ENCODE data around the gene ZNF726. TPM values are rescaled to one million over a fixed set of nuclear protein-coding genes. Genes with fewer than 3 reads are reported as not detected.
"Not testable (repeated sequence)": the region's sequence is repeated elsewhere in the genome, so short reads cannot be mapped to it uniquely, and the experiment has no call there.

Gene ZNF726
- total and polyA plus RNA-seq, 7 donors, result 0.05 to 0.25 (median 0.16) TPM; not detected in 2

DNA sequence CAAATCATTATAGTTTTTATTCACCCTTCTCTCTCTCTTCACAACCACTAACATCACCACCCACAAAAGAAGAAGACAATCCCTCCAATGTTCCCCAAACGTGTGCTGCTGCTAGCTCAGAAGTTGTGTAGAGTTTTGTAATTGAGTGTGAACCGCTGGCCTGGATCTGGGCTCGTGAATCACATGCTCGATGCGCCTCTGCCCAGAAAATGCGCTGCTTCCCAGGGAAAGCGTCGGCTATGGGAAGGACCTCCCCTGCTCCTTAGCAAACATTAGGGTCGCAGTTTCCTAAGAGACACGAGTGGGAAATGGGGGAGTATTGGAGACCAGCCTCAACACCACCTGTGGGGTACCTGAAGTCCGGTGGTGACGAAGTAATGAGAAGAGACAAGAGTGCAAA, 38.4 kb upstream of the ZNF726 start:
- ATAC-seq (no peak), DNase-seq (no peak)
- Histone ChIP-seq H3K4me1 (no peaks in the 10 kb centered on the region), H3K36me3 (ENCODE audit: insufficient read depth in 1 of 2, low read depth in 1 of 2) (no peaks in the 10 kb centered on the region), H3K9me3 (no peaks in the 10 kb centered on the region), H3K27ac (no peak overlapping the region), H3K27me3 (ENCODE audit: insufficient read depth in 3 of 3, low read length in 2 of 3) (no peaks in the 10 kb centered on the region), H3K4me3 (no peak overlapping the region)
- 42 to 63% (median 52%) methylated on average over 12 of the region's 12 CpGs for WGBS, 3 donors
- intact Hi-C loops (cut with DNase I), result no loop called here
- TF ChIP-seq, protein P1, sequence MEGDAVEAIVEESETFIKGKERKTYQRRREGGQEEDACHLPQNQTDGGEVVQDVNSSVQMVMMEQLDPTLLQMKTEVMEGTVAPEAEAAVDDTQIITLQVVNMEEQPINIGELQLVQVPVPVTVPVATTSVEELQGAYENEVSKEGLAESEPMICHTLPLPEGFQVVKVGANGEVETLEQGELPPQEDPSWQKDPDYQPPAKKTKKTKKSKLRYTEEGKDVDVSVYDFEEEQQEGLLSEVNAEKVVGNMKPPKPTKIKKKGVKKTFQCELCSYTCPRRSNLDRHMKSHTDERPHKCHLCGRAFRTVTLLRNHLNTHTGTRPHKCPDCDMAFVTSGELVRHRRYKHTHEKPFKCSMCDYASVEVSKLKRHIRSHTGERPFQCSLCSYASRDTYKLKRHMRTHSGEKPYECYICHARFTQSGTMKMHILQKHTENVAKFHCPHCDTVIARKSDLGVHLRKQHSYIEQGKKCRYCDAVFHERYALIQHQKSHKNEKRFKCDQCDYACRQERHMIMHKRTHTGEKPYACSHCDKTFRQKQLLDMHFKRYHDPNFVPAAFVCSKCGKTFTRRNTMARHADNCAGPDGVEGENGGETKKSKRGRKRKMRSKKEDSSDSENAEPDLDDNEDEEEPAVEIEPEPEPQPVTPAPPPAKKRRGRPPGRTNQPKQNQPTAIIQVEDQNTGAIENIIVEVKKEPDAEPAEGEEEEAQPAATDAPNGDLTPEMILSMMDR (IDR thresholded peaks at IDR 0.05), result no peak

DNA sequence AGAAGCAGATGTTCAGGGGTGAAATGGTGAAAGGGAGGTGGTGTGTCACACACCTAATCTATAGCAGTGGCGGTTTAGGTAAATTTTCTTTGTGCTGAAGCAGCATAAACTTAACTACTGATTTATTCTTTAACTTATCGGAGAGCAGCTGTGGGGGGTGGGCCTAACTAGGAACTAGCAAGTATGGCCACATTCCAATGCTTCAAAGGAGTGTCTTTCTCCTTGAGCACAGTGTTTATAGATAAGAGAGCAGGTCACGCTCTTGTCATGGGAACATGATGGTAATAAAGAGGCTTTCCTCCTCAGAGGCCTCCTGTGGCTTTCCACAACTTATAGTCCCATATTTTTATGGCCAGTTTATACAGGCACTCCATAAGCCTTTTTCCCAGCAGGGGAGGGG, 37.9 kb upstream of the ZNF726 start:
- H3K9me3 ChIP-seq; H3K4me1 ChIP-seq; intact Hi-C loops (cut with DNase I); DNase-seq; ATAC-seq; H3K36me3 ChIP-seq (ENCODE audit: insufficient read depth in 1 of 2, low read depth in 1 of 2); H3K27me3 ChIP-seq (ENCODE audit: insufficient read depth in 3 of 3, low read length in 2 of 3); H3K4me3 ChIP-seq; H3K27ac ChIP-seq: not testable (repeated sequence)
- WGBS, 3 donors, result 30 to 50% (median 39%) methylated on average over 3 of the region's 3 CpGs

DNA sequence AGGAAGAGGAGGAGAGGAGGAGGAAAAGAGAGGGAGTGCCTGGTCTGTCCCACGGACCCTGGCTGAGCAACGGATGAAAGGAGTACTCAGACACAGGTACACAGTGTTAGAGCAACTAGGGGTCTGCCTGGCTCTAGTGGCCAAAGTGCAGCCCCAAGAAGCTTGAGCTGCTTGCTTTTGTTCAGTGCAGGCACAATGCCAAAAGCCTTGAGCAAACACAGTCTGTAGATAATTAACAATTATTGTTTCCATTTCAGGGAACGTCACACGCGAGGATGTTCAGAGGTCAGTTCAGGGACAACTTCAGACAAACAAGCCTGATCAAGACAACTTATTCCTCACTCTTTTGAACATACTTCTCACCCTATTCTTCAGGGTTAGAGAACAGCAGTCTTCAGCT, 32.2 kb upstream of the ZNF726 start:
- Histone ChIP-seq H3K36me3 (ENCODE audit: insufficient read depth in 1 of 2, low read depth in 1 of 2) (no peaks in the 10 kb centered on the region), H3K4me1 (no peaks in the 10 kb centered on the region), H3K27me3 (ENCODE audit: insufficient read depth in 3 of 3, low read length in 2 of 3) (no peaks in the 10 kb centered on the region), H3K4me3 (no peak overlapping the region), H3K9me3 (no peaks in the 10 kb centered on the region), H3K27ac (no peak overlapping the region)
- TF ChIP-seq, protein P1 (IDR thresholded peaks at IDR 0.05), result no peak
- 54 to 61% (median 56%) methylated on average over 5 of the region's 5 CpGs for WGBS, 3 donors
- ATAC-seq (no peak), DNase-seq (no peak)
- intact Hi-C loops (cut with DNase I), result no loop called here

DNA sequence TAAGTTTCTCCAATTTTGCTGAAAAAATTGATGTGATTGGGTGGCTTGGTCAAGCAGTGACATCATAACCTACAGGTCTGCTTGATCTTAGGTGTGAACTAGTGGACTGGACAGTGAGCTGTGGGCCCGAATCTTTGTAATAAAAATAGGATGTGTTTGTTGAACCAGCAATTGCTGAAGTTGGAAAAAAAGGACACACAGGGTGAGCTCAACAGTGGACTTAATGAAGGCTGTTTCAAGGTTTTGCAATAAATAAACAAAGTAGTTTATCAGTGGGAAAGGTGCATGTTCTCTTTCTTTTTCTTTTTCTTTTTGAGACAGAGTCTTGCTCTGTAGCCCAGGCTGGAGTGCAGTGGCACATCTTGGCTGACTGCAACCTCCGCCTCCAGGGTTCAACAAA, 30.3 kb upstream of the ZNF726 start:
- WGBS, 3 donors, result 81 to 87% (median 82%) methylated on average over 2 of the region's 2 CpGs
- TF ChIP-seq, protein P1 (IDR thresholded peaks at IDR 0.05), result no peak
- Histone ChIP-seq H3K4me3 (no peak overlapping the region), H3K27ac (no peak overlapping the region), H3K36me3 (ENCODE audit: insufficient read depth in 1 of 2, low read depth in 1 of 2) (no peaks in the 10 kb centered on the region), H3K27me3 (ENCODE audit: insufficient read depth in 3 of 3, low read length in 2 of 3) (no peaks in the 10 kb centered on the region), H3K9me3 (no peaks in the 10 kb centered on the region), H3K4me1 (no peaks in the 10 kb centered on the region)
- ATAC-seq (no peak), DNase-seq (no peak)
- intact Hi-C loops (cut with DNase I), result no loop called here

DNA sequence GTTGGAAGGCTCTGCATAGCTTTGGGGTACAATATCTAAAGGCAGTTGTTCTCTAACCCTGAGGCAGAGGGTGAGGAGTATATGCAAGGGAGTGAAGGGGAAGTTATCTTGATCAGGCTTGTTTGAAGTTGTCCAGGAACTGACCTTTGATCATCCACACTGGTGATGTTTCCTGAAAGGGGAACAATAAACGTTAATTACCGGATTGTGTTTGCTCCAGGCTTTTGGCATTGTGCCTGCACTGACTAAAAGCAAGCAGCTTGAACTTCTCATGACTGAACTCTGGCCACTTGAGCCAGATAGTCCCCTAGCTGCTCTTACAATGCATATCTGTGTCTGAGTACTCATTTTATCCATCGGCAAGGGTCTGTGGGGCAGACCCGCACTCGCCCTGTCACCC, 27.0 kb upstream of the ZNF726 start:
- 74 to 84% (median 82%) methylated on average over 5 of the region's 5 CpGs for WGBS, 3 donors
- no peak overlapping the region for H3K27ac ChIP-seq
- intact Hi-C loops (cut with DNase I), result no loop called here
- DNase-seq (no peak), ATAC-seq (no peak)
- TF ChIP-seq, protein P1 (IDR thresholded peaks at IDR 0.05), result no peak
- no peaks in the 10 kb centered on the region for H3K9me3 ChIP-seq
- H3K36me3 ChIP-seq (ENCODE audit: insufficient read depth in 1 of 2, low read depth in 1 of 2), result no peaks in the 10 kb centered on the region
- no peaks in the 10 kb centered on the region for H3K27me3 ChIP-seq (ENCODE audit: insufficient read depth in 3 of 3, low read length in 2 of 3)
- H3K4me3 ChIP-seq, result no peak overlapping the region
- H3K4me1 ChIP-seq, result no peaks in the 10 kb centered on the region

DNA sequence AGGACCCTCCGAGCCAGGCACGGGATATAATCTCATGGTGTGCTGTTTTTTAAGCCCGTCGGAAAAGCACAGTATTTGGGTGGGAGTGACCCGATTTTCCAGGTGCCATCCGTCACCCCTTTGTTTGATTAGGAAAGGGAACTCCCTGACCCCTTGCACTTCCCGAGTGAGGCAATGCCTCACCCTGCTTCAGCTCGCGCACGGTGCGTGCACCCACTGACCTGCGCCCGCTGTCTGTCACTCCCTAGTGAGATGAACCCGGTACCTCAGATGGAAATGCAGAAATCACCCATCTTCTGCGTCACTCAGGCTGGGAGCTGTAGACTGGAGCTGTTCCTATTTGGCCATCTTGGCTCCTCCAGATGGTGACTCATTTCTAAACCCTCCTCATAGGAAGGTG, 18.6 kb upstream of the ZNF726 start:
- H3K4me1 ChIP-seq; ATAC-seq; H3K27ac ChIP-seq; DNase-seq; H3K9me3 ChIP-seq; H3K36me3 ChIP-seq (ENCODE audit: insufficient read depth in 1 of 2, low read depth in 1 of 2); H3K4me3 ChIP-seq; H3K27me3 ChIP-seq (ENCODE audit: insufficient read depth in 3 of 3, low read length in 2 of 3); intact Hi-C loops (cut with DNase I): not testable (repeated sequence)
- 64 to 94% (median 90%) methylated on average over 15 of the region's 15 CpGs for WGBS, 3 donors
